Measurements from ENCODE around the gene MUC5AC.
"Not testable (repeated sequence)": the region's sequence is repeated elsewhere in the genome, so short reads cannot be mapped to it uniquely, and the experiment has no call there.

Gene MUC5AC, protein sequence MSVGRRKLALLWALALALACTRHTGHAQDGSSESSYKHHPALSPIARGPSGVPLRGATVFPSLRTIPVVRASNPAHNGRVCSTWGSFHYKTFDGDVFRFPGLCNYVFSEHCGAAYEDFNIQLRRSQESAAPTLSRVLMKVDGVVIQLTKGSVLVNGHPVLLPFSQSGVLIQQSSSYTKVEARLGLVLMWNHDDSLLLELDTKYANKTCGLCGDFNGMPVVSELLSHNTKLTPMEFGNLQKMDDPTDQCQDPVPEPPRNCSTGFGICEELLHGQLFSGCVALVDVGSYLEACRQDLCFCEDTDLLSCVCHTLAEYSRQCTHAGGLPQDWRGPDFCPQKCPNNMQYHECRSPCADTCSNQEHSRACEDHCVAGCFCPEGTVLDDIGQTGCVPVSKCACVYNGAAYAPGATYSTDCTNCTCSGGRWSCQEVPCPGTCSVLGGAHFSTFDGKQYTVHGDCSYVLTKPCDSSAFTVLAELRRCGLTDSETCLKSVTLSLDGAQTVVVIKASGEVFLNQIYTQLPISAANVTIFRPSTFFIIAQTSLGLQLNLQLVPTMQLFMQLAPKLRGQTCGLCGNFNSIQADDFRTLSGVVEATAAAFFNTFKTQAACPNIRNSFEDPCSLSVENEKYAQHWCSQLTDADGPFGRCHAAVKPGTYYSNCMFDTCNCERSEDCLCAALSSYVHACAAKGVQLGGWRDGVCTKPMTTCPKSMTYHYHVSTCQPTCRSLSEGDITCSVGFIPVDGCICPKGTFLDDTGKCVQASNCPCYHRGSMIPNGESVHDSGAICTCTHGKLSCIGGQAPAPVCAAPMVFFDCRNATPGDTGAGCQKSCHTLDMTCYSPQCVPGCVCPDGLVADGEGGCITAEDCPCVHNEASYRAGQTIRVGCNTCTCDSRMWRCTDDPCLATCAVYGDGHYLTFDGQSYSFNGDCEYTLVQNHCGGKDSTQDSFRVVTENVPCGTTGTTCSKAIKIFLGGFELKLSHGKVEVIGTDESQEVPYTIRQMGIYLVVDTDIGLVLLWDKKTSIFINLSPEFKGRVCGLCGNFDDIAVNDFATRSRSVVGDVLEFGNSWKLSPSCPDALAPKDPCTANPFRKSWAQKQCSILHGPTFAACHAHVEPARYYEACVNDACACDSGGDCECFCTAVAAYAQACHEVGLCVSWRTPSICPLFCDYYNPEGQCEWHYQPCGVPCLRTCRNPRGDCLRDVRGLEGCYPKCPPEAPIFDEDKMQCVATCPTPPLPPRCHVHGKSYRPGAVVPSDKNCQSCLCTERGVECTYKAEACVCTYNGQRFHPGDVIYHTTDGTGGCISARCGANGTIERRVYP (N-terminal part only)

DNA sequence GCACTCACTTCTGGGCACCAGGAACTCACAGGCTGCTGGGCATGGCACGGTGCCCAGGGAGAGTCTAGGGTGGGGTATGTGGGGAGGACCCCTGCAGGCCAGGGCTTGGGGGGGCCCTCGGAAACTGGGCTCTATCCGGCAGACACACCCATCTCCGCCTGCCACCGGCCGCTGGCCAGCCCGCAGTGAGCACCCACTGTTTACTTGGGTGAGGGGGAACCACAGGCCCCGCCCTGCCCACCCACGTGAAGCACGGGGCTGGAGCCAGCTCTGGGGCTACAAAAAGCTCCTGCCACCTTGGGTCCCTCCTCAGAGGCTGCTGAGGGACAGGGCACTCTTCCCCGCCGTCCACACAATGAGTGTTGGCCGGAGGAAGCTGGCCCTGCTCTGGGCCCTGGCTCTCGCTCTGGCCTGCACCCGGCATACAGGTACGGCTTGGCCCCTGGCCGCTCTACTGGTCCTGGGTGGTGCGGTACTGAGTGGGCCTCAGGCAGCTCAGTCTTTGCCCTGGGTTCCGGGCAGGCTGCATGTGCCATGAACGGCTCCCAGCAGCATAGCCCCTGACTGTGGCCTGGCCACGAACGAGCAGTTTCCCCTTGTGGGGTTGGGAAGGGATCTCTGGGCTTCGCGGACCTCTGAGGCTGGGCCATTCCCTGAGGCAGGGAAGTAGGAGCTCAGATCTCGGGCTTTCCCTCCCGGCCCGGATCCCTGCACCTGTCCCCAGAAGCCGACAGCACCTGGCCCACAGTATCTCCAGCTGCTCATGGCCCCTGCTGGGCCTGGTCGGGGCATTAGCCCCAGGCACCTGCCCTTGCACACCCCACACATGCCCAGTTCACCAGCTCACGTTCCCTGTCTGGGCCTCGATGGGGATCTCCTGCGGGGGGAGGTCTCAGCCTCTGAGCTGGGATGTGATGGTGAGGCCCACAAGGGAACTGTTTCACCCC is at the start of gene MUC5AC:
MUC5AC (plus strand) TSS at position 309 of the 947 bp plus-strand sequence; CDS start at position 356, 47 bp downstream.
- no peak for DNase-seq

DNA sequence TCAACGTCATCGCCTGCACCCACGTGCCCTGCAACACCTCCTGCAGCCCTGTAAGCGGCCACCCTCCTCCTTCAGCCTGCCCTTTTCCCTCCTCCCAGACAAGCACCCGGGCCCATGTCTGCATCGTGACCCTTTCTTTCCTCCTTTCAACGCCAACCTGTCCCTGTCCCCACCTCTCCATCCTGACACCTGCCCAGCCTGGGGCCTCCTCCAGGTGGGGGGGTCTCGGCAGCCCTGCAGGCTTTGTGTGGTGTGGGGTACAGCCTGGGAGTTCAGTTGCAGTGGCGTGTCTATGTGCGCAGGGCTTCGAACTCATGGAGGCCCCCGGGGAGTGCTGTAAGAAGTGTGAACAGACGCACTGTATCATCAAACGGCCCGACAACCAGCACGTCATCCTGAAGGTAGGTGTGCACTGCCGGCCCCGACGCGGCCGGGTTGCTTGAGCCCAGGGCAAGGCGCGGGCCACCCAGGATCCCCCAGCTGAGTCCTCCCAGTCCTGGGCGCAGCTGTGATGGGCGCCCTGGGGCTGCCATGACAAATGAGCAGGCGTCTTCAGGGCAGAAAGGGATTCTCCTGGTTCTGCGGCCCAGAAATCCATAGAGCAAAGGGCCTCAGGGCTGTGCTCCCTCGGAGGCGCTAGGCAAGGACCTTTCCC is 49.4 kb upstream of the MUC5AC start:
- DNase-seq = no peak

DNA sequence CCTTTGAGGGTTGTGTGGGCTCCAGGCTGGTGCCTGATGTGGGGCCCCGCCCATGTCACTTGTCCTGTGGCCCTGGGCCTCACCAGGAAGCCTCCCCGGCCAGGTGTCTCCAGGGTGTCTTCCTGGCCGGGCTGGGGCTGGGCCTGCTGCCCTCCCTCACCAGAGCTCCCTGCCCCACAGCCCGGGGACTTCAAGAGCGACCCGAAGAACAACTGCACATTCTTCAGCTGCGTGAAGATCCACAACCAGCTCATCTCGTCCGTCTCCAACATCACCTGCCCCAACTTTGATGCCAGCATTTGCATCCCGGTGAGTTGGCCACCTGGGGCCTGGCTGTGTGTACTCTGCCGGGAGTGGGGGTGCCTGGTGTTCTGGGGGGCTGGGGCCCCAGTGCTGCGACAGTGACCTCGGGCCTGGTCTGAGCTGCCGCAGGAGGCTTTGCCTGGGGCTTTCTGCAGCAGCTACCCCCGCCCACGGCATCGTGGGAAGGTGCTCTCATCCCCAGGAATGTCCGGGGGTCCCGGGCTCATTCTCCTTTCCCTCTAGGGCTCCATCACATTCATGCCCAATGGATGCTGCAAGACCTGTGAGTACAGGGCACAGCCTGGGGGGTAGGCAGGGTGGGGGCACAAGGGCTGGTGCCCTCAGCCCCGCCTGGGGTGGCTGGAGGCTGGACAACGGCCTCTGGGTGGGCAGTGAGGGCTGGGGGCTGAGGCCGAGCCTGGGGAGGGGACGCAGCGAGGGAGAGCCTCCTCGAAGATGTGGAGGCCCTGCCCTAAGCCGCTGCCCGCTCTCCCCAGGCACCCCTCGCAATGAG is 48.4 kb upstream of the MUC5AC start:
- DNase-seq = no peak

DNA sequence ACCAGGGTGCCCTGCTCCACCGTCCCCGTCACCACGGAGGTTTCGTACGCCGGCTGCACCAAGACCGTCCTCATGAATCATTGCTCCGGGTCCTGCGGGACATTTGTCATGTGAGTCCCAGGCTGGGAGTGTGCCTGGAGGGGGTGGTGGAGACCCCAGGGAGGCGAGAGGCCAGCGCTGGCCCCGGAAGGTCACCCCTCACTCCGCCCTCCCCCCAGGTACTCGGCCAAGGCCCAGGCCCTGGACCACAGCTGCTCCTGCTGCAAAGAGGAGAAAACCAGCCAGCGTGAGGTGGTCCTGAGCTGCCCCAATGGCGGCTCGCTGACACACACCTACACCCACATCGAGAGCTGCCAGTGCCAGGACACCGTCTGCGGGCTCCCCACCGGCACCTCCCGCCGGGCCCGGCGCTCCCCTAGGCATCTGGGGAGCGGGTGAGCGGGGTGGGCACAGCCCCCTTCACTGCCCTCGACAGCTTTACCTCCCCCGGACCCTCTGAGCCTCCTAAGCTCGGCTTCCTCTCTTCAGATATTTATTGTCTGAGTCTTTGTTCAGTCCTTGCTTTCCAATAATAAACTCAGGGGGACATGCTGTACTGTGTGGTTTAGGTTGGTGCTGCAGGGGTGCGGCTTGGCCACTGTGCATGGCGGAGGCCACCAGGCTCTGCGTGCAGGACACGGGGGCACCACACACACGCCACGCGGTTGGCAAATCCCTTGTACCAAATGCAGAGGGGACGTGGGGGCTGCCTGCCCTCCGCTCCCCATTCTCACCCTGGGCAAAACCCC is 47.6 kb upstream of the MUC5AC start:
- no peak for DNase-seq

DNA sequence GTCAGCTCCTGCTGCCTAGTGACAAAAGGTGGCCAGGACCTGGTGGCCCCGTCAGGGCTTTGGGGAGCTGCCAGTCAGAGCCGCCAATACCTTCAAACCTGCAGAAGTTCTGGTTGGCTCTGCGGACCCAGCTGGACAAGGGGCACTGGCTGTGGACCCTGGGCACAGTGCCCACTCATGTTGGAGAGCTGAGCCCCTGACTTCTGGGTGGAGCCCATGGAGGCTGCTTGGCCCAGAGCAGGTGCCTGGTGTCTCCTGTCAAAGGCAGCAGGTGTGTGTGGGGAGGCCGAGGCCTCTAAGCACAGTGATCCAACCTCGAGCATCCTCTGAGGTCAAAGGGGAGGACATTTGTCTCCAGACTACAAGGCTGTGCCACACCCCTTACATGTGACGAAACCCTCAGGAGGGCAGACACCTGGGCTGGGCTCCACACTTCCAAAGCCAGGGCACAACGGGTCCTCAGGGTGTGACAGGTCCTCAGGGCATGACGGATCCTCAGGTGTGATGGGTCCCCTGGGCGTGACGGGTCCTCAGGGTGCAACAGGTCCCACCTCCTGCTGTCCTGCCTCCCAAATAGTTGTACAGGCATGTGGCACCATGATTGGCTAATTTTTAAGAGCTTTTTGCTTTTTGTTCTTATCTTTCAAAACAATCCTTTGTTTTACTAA is 46.1 kb upstream of the MUC5AC start:
- no peak for DNase-seq

DNA sequence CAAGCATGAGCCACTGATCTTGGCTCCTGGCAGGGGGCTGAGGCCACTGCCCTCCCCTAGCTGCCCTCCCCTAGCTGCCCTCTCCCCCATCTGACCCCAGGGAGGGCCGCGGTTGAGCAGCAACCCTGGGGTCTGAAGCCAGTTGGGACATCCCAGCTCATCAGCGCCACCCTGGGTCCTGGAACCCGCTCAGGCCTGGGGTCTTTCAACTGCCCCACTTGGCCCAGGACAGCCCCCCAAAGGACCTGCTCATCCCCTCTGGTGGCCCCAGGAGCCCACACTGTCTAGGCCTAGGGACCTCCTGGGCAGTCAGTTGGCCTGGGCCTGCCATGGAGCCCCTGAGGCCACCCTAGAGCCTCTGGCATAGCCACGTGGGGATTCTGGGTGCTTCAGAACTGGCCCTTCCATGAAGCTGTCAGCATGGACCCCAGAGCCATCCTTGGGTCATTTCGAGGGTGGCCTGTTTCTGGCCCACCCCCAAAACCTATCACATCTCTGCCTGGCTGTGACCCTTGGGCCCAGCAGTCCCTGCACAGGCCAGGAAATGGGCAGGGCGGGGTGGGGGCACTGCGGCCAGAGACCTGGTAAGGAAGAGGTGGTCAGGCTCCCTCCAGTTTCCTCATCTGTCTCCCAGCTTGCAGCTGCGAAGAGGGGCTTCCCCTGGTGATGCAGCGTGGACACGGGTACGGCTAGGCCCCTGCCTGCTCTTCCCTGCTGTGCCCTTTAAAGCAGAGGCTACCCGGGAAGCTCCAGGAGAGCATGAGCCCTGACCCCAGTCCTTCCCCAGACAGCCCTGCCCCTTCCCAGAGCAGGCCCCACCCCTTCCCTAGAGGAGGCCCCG is 45.2 kb upstream of the MUC5AC start:
- DNase-seq = no peak

DNA sequence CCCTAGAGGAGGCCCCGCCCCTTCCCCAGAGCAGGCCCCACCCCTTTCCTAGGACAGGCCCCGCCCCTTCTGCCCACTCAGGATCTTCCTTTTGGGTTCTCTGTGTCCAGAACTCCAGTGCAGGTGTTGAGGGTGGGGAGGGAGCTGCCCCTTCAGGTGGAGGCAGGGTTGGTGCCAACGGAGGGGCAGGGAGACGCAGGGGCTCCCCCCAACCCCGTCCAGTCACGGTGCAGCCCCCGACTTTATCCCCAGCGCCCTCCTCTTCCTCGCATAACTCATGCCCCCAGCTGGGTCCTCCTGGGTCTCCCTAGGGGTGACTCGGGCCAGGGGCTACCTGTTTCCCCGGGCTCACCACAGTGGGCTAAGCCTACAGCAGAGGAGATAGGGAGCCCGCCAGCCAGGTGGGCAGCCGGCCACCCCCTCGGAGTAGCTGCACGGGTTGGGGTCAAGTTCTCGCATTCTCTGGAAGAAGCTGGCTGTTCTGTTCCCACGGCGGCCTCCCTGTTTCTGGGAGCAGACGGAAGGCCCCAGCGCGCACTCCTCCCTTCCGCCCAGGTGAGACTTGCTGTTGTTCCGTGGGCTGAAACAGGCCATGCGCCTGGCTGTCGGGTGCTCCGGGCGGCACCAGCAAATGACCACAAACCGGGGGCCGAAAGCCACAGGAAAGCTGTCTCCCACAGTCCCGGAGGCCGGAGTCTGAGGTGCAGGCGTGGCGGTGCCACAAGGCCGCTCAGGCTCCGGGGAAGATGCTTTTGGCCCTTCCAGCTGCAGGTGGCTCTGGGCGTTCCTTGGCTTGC is 44.1 kb upstream of the MUC5AC start:
- DNase-seq = no peak

DNA sequence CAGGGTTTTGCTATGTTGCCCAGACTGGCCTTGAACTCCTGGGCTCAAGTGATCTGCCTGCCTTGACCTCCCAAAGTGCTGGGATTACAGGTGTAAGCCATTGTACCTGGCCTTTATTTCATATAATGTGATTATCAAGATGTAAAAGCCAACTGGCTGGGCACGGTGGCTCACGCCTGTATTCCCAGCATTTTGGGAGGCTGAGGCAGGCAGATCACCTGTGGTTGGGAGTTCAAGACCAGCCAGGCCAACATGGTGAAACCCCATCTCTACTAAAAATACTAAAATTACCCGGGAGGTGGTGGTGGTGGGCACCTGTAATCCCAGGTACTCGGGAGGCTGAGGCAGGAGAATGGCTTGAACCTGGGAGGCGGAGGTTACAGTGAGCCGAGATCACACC is 42.5 kb upstream of the MUC5AC start:
- DNase-seq = not testable (repeated sequence)

DNA sequence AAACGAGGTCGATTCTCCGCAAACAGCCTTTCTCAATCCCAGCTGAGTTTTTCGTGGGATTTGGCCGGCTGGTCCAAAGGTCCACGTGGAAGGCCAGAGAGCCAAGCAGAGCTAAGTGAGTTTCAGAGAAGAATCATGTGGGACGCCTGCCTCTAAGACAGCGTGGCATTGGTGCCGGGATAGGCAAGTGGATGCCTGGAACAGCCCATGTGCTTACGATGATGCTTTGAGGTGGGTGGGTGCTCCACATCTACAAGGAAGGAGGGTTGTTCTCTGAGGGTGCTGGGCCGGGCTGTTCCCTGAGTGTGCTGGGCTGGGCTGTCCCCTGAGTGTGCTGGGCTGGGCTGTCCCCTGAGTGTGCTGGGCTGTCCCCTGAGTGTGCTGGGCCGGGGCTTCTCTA is 41.6 kb upstream of the MUC5AC start:
- DNase-seq = no peak

DNA sequence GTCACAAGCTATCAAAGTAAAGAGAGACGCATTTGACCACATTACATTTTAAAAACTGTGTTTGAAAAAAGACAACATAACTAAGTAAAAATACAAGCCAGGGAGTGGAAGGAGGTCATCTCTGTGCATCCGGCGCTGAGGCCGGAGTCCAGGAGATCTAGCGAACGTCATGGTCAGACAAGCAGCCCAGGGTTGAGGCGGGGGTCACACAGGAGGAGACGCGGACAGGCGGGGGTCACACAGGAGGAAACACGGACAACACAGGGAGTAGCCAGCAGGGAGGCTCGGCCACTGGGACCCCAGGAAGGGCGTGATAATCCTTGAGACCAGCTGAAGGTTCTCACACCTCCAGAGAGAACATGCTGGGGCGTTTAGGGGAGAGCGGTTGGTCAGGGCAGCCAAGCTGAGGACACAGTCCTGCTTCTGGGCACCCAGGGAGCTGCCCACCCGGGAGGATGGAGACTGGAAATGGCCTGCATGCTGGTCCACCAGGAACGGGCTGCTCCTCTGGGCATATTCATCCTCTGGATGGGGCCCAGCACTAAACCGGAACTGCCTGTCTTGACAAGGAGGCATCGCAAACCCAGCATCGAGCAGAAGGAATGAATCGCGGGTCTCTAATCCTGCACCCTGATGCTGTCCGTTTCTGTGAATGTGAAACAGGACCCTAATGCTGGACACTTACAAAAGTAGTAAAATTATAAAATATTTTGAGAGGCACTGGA is 40.9 kb upstream of the MUC5AC start:
- DNase-seq = no peak

DNA sequence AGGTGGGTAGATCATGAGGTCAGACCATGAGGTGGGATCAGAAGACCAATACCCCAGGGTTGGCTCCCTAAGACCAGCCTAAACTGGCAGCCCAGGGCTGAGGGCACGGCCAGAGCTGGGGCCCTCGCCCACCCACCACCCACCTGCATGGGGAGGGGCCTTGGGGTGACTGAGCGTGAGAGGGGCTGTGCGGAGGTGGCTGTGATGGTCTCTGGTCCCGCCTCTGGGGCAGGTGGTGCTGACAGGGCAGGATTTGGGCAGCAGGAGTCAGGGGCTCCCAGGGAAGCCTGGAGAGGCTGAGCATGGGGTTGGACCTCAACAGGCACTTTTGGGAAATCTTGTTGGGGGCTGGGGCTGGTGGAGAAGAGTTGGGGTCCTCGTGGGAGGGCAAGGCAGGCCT is 39.8 kb upstream of the MUC5AC start:
- no peak for DNase-seq

DNA sequence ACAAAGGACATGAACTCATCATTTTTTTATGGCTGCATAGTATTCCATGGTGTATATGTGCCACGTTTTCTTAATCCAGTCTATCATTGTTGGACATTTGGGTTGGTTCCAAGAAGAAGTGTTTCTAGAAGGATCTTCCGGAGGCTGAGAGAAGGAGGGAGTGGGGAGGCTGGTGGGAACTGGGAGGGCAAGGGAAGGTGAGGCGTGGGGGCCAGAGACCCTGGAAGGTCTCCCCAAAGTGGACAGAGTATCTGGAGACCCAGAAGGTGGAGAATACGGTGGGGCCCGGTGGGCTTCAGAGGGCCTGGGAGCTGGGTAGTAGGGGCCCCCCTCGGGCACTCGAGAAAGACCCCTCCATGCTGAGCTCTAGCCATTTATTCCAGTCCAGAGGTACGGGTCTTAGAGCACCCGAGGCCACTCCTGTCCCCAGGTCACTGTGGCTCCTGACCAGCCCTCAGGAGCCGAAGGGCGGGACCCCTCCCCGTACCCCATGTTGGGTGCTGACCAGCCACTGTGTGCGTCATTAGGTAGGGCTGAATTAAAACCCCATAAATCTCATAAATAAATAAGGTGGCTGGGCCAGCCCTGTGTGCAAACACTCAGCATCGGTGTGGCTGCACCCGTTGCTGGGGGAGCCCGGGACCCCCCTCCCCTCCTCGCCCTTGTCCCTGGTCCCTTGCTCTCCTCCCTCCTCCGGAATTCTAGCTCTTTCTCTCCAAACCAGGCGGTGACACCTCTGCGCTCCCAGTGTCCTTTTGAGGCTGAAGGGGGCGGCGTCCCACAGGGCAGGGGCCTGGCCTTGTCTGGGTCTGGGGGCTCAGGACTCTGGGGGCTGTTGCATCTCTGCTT is 38.8 kb upstream of the MUC5AC start:
- DNase-seq = no peak

DNA sequence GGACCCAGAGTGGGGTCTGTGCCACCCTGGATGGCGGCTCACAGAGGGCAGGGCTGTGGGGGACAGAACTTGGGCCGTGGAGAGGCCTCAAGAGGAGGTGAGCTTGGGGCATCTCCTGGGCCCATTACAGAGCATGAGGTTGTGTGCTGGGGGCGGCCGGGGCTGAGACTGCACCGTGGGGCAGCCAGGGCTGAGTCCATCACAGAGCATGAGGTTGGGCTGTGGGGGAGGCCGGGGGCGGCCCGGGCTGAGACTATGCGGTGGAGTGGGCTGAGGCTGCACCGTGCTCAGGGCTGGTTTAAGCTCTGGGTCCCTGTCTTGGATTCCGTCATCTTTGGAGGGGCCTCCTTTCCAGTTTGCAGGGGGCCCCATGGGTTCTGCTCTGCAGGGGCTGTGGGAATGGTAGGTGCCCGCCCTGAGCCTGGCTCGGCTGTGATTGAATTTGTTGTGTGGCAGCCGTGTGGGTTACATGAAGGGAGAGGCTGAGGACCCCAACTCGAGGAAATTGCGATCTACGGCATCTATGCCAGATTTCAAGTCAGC is 38.1 kb upstream of the MUC5AC start:
- DNase-seq = no peak

DNA sequence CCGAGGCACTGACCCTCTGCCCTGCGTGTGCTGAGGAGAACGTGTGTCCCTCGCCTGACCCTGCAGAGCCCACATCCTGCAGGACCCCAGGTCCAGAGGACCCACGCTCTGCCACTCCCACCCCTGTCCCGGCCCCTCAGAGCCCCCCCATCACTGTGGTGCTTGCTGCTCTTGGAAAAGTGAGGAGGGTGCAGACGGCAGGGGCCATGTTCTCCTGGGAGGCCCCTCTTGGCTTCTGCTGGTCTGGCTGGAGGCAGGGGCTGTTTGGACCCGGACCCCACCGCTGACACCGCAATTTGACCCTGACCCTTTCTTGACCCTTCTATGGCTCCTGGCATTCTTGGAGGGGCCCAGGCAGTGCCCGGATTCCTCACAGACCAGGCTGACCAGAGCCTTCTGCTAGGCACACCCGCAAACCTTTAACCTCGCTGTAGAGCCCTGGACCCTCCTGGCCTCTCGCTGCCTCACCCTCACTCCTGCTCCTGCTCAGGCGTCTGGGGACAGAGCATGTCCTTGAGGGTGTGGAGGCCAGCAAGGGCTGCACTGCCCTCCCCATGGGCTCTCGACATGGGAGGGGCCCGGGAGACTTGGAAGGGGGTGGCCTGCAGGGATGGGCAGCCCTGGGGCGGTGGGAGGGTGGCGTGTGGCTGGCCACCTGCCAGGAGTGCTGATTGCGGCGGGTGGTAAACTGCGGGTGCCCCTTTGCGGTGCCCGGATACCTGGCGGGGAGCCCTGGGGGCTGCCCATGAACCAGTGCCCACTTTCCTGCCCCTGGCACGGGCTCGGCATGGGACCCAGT is 37.0 kb upstream of the MUC5AC start:
- DNase-seq = no peak
